ENCODE data around the gene GOLGA2.

Gene GOLGA2

GRCh38 chr9:128214571-128215490 lies 61.0 kb downstream of the GOLGA2 start:
- no peak for DNase-seq (ENCODE audit: extremely low read depth in 1 of 2, low read depth in 1 of 2)

DNA sequence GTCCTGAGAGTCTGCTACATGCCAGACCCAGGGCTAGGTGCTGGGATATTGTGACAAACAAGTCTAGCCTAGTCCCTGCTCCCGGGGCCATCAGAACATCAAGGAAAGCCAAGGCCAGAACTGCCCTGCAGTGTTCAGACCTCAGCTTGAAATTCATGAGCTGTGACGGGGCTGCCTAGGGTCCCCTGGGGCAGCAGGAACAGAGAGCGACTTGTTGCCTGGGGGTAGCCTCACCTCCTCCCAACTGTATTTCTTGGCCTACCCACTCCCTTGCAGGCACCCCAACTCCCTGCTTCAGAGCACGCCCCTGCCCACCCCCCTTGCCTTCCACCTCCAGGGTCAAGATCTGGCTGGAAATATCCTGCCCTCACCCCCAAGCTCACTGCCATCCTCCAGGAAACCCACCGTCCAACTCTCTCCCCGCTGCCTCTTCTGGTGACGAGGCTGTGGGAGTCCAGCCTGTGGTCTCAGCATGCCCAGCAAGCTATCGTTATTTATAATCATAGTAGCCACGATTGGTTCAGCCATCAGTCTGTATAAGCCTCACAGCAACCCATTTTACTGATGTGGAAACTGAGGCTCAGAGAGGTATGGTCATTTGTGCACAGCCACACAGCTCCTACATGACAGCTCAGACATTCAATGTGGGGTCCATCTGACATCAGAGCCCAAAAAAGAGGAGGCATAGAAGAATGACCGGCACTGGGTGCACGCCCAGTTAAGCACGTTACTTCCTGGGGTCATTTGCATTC lies 61.9 kb downstream of the GOLGA2 start:
- DNase-seq (ENCODE audit: extremely low read depth in 1 of 2, low read depth in 1 of 2) = no peak

DNA sequence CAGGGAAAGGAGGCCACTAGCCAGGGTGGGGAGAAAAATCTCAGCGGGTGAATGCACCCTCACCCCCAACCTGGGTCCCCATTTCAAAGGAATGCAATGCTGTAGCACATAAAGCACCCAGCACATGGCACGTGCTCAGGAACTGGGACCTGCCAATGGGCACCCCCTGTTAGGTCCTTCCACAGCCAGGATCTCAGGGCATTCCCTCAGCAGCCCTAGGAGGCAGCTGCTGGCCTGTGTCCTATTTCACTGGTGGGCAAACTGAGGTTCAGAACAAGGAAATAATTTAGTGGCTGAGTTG lies 63.9 kb downstream of the GOLGA2 start:
- DNase-seq (ENCODE audit: extremely low read depth in 1 of 2, low read depth in 1 of 2) = no peak

DNA sequence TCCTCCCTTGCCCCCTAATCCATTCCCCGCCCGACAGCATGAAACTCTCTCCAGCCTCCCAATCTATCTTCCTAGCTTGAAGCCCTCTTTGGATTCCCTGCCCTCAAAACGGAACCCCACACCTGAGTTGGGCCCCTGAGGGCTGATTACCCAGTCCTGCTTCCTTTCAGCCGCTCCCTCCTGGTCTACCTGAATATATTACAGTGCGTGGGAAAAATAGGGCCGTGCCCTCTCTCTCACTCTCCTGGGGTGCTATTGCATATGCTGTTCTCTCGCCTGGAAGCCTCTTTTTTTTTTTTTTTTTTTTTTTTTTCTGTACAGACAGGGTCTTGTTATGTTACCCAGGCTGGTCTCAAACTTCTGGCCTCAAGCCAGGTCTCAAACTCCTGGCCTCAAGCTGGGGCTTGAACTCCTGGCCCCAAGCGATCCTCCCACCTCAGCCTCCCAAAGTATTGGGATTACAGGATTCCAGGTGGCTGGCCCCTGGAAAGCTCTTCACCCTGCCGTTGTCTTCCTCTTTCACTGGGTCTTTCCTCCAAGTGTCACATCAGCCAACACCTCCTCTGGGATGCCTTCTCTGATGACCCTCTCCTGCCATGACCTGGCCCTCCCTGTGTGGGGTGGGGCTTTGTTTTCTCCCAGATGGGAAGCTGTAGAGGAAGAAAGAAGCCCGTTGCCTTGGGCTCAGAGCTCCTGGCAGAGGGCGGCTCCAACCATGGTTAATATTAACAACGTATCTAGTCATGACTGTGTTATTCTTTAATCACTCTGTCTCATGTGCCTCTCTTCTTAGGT lies 64.4 kb downstream of the GOLGA2 start:
- no peak for DNase-seq (ENCODE audit: extremely low read depth in 1 of 2, low read depth in 1 of 2)

DNA sequence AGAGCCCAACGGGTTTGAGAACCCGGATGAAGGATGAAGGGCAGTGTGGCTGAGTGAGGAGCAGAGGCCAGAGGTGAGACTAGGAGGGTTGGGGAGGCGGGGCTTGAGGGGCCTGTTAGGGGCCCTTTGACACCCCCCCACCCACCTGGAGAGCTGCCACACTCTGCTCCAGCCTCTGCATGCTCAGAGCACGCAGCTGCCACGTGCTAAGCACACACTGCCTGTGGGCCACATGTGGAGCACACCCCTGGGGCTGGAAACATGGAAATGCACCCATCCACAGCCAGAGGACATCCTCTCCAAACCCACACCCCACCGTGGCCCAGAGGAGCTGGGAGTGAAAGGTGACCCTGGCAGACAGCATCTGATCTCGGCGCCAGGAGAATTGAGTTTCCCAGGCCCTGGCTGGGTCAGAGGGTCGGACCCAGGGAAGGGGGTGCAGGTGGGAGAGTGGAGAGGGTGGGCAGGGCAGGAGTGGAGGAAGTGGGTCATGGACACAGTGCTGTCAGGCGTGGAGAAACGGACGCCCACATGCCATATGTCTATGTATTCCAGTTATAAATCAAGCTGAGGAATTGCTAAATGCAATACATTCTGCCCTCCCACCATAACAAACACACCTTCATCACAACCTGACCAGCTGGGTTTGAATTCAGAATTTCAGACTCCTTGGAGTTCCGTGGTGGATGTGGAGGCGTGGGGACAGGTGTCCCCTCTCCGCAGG lies 66.7 kb downstream of the GOLGA2 start:
- DNase-seq (ENCODE audit: extremely low read depth in 1 of 2, low read depth in 1 of 2) = no peak

GRCh38 chr9:128208386-128208785 lies 67.4 kb downstream of the GOLGA2 start:
- DNase-seq (ENCODE audit: extremely low read depth in 1 of 2, low read depth in 1 of 2) = no peak

DNA sequence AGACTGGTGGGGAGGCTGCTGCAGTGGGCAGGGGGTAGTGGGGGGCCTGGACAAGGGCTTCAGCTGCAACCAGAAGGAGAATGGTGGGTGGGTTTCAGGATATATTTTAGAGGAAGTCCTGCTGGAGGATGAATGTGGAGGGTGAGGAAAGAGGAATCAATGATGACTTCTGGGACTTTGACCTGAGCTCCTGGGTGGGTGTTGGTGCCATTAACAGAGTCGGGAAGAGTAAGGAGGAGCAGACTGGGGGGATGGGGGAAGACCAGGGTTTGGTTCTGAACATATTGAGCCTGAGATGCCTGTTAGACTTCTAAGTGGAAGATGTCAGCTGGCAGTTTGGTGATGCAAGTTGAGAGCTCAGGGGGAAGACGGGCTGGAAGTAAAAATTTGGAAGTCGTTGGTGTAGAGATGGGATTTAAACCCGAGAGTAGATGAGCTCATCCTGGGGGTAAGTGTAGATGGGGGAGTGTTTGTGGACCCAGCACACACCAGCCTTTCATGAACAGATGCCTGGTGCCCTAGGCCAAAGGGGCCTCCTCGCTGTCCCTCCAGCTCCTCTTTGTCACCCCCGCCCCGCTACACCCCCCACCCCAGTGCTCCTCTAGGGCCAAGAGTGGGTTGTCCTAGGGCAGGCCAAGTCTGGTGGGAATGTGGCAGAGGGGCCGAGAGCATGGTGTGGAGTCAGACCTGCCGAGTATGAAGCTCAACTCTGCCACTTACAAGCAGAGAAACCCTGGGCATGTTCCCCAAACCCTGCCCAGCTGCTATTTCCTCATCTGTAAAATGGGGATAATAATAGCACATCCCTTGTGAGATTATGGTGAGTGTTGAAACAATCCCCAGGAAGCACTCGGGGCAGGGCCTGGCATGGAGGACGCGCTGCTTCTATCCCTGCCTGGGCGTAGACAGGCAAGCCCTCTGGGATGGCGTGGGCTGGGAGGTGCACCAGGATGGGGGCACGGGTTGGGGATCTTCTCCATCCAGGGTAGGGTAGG lies 68.6 kb downstream of the GOLGA2 start:
- no peak for DNase-seq (ENCODE audit: extremely low read depth in 1 of 2, low read depth in 1 of 2)

DNA sequence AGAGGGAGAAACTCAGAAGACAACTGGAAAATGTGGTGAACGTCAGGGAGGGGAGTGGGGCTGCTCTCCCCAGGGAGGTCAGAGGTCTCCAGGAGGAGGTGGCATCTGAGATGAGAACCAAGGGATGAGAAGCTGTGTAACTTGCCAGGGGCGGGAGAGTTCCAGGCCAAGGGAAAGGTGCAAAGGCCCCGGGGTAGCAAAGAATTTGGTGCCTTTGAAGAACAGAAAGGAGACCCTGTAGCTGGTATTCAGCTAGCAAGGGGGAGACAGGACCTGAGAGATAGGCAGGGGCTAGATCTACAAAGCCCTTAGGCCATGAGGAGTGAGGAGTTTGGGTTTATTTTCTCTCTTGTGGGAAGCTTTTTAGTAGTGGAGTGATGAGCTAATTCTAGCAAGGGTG lies 69.3 kb downstream of the GOLGA2 start:
- DNase-seq (ENCODE audit: extremely low read depth in 1 of 2, low read depth in 1 of 2) = no peak

Data from stimulated activated CD8-positive, alpha-beta memory T cell treated with anti-CD3 and anti-CD28 coated beads, Interleukin-7, amount 100 ng/mL, for 48 hours (primary cell).